ENCODE results near the gene PSKH1. TPM values are rescaled to one million over a fixed set of nuclear protein-coding genes. Genes with fewer than 3 reads are reported as not detected.

The PSKH1 gene
- total RNA-seq, 2 donors from 2014 or later = 24.1 to 36.0 TPM

DNA sequence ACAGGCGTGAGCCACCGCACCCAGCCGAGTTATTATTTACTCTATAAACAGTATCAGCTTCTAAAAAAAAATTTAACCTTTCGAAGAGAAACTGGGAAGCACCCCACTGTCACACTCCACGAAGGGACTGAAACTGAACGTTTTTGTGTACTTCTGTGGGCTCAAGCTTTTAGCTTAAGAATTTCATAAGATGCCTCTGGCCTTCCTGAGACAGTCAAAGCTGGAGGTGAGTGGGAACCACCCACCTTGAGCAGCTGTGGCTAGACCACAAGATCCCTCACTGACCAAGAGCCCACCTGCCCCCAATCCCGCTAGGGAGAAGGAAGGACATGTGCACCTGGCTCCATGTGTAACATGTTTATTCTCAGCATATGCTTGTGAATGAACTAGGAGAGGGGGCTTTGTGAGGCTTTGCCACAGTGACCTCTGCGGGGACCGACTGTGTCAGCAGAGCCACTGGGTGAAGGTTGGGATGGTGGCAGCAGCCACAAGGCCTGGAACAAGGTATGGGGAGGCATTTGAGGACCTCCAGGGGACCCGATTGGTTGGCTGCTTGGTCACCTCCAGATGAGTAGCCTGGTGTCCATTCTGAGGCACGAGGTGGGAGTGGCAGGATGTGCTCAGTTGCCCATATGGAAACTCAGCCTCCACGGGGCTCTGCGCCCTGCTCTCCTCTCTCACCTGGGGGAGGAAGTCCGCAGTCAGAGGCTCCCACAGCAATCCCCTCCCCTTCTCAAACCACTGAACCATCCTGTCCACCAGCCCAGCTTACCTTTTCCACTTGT lies 82.5 kb downstream of the PSKH1 start:
- TF ChIP-seq, protein P1, sequence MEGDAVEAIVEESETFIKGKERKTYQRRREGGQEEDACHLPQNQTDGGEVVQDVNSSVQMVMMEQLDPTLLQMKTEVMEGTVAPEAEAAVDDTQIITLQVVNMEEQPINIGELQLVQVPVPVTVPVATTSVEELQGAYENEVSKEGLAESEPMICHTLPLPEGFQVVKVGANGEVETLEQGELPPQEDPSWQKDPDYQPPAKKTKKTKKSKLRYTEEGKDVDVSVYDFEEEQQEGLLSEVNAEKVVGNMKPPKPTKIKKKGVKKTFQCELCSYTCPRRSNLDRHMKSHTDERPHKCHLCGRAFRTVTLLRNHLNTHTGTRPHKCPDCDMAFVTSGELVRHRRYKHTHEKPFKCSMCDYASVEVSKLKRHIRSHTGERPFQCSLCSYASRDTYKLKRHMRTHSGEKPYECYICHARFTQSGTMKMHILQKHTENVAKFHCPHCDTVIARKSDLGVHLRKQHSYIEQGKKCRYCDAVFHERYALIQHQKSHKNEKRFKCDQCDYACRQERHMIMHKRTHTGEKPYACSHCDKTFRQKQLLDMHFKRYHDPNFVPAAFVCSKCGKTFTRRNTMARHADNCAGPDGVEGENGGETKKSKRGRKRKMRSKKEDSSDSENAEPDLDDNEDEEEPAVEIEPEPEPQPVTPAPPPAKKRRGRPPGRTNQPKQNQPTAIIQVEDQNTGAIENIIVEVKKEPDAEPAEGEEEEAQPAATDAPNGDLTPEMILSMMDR (IDR thresholded peaks at IDR 0.05) = no peak

DNA sequence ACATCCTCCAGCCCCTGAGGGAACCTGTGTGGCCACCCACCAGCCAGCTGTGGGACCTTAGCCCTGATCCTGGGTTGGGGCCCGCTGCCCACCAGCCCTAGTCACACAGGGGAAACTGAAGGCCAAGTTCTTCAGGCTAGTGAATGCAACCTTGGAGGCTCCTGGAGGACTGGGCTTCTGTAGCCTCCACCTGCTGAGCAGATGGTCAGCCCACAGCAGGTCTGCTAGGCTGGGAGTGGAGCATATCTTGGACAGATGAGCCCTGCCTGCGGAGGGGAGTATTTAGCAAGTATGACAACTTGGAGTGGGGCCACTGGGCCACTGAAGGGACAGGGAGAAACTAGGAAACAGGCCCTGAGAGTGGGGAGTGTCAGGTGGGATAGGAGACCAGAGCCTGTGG lies 83.2 kb downstream of the PSKH1 start:
- Histone ChIP-seq H3K4me3 (no peak overlapping the region), H3K36me3 (no peaks in the 10 kb centered on the region), H3K27me3 (replicated peaks; ENCODE audit: insufficient read depth) (no peaks in the 10 kb centered on the region), H3K9me3 (no peaks in the 10 kb centered on the region), H3K4me1 (ENCODE audit: control insufficient read depth in 1 of 2, low read depth in 2 of 2) (no peaks in the 10 kb centered on the region), H3K27ac (no peak overlapping the region)
- DNase-seq (ENCODE audit: low spot score) (no peak), ATAC-seq (ENCODE audit: insufficient number of reproducible peaks, low FRiP score, low read depth) (no peak)
- TF ChIP-seq, protein P1 (IDR thresholded peaks at IDR 0.05) = no peak

More for the DNA sequence above, 82.5 kb downstream of the PSKH1 start:
- ATAC-seq (ENCODE audit: insufficient number of reproducible peaks, low FRiP score, low read depth) (no peak), DNase-seq (ENCODE audit: low spot score) (no peak)
- no peaks in the 10 kb centered on the region for H3K9me3 ChIP-seq
- H3K4me3 ChIP-seq = no peak overlapping the region
- H3K36me3 ChIP-seq = no peaks in the 10 kb centered on the region
- no peaks in the 10 kb centered on the region for H3K27me3 ChIP-seq (replicated peaks; ENCODE audit: insufficient read depth)
- H3K4me1 ChIP-seq (ENCODE audit: control insufficient read depth in 1 of 2, low read depth in 2 of 2) = no peaks in the 10 kb centered on the region
- no peak overlapping the region for H3K27ac ChIP-seq

- Histone ChIP-seq H3K36me3 (no peaks in the 10 kb centered on the region), H3K9me3 (no peaks in the 10 kb centered on the region), H3K4me1 (ENCODE audit: control insufficient read depth in 1 of 2, low read depth in 2 of 2) (no peaks in the 10 kb centered on the region), H3K4me3 (no peak overlapping the region), H3K27ac (no peak overlapping the region), H3K27me3 (replicated peaks; ENCODE audit: insufficient read depth) (no peaks in the 10 kb centered on the region)
- DNase-seq (ENCODE audit: low spot score) (no peak), ATAC-seq (ENCODE audit: insufficient number of reproducible peaks, low FRiP score, low read depth) (no peak)
- TF ChIP-seq, protein P1 (IDR thresholded peaks at IDR 0.05) = no peak
Observed at GRCh38 chr16:67977005-67977404, 84.0 kb downstream of the PSKH1 start.

DNA sequence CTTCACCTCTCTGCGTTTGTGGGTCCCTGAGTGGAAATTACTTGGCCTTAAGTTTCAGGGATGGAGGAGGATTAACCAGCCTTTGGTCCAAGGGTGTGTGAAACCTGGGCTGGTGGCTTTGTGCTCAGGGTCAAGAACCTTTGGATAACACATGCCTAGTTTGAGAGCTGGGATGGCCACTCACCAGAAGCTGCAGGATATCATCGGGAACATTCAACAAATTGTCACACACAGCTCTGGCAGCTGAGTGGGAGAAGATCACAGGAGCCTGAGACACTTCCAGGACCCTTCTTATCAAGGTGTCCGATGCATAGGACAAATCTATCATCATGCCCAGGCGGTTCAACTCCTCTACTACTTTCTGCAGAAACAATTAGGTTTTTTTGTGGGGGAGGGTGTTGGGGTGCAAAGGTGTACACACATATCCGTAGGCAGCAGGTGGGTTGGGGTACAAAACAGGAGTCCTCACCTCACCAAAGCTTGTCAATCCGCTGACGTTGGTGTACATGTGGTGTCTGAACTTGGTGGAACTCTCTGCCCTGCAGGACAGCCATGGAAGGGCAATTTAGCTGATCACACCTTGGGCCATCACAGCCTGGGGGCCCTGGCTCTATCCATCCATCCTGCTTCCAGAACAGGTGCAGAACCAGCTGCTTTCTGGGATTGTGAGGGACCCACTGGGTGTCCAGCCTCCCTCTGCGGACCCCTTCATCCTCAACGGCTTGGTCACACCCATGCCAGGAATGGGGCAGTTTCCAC lies 84.6 kb downstream of the PSKH1 start:
- DNase-seq (ENCODE audit: low spot score) = no peak
- TF ChIP-seq, protein P1 (IDR thresholded peaks at IDR 0.05) = no peak
- ATAC-seq (ENCODE audit: insufficient number of reproducible peaks, low FRiP score, low read depth) = no peak

More for the DNA sequence above, 84.6 kb downstream of the PSKH1 start:
- Histone ChIP-seq H3K4me3 (no peak overlapping the region), H3K9me3 (no peaks in the 10 kb centered on the region), H3K27ac (no peak overlapping the region), H3K4me1 (ENCODE audit: control insufficient read depth in 1 of 2, low read depth in 2 of 2) (no peaks in the 10 kb centered on the region), H3K27me3 (replicated peaks; ENCODE audit: insufficient read depth) (no peaks in the 10 kb centered on the region), H3K36me3 (no peaks in the 10 kb centered on the region)

Other genes starting within 250 kb of the PSKH1 start
- 1 to 10 TPM in 1 of 2 donors, under 1 TPM in 1; 0.42 to 1.2 TPM for gene CARMIL2, start 248.1 kb upstream of the PSKH1 start, total RNA-seq
- 10 to 100 TPM; 16.9 to 20.4 TPM for gene ACD, start 233.0 kb upstream of the PSKH1 start, total RNA-seq
- 10 to 100 TPM in 1 of 2 donors, 1 to 10 TPM in 1; 5.7 to 10.7 TPM for gene PARD6A, start 232.3 kb upstream of the PSKH1 start, total RNA-seq
- gene ENKD1, start 226.5 kb upstream of the PSKH1 start, total RNA-seq = 10 to 100 TPM; 15.4 to 17.6 TPM
- gene C16orf86, start 226.4 kb upstream of the PSKH1 start, total RNA-seq = 10 to 100 TPM in 1 of 2 donors, 1 to 10 TPM in 1; 6.6 to 11.9 TPM
- 10 to 100 TPM; 13.3 to 19.2 TPM for gene GFOD2, start 173.9 kb upstream of the PSKH1 start, total RNA-seq
- 10 to 100 TPM; 14.1 to 14.5 TPM for gene RANBP10, start 86.7 kb upstream of the PSKH1 start, total RNA-seq
- 1 to 10 TPM; 4.1 to 8.5 TPM for gene TSNAXIP1, start 86.4 kb upstream of the PSKH1 start, total RNA-seq
- gene THAP11, start 50.9 kb upstream of the PSKH1 start, total RNA-seq = 10 to 100 TPM; 67.5 to 74.7 TPM
- 100 to 1,000 TPM in 1 of 2 donors, 10 to 100 TPM in 1; 79.0 to 172 TPM for gene NUTF2, start 46.3 kb upstream of the PSKH1 start, total RNA-seq
- 10 to 100 TPM; 59.6 to 70.9 TPM for gene CENPT, start 45.6 kb upstream of the PSKH1 start, total RNA-seq
- gene EDC4, start 20.2 kb upstream of the PSKH1 start, total RNA-seq = 10 to 100 TPM; 57.4 to 61.0 TPM
- gene NRN1L, start 8.4 kb upstream of the PSKH1 start, total RNA-seq = not detected
- gene CTRL, start 38.6 kb downstream of the PSKH1 start, total RNA-seq = 1 to 10 TPM in 1 of 2 donors, under 1 TPM in 1; 0.54 to 2.5 TPM
- 10 to 100 TPM; 19.8 to 52.7 TPM for gene PSMB10, start 43.6 kb downstream of the PSKH1 start, total RNA-seq
- gene LCAT, start 50.9 kb downstream of the PSKH1 start, total RNA-seq = 10 to 100 TPM; 28.1 to 46.6 TPM
- 100 to 1,000 TPM; 163 to 168 TPM for gene SLC12A4, start 75.4 kb downstream of the PSKH1 start, total RNA-seq
- not detected for gene DPEP3, start 87.2 kb downstream of the PSKH1 start, total RNA-seq
- gene DPEP2, start 106.2 kb downstream of the PSKH1 start, total RNA-seq = 1 to 10 TPM in 1 of 2 donors, under 1 TPM in 1; 0.81 to 6.1 TPM
- gene DPEP2NB, start 122.7 kb downstream of the PSKH1 start, total RNA-seq = not detected
- 1 to 10 TPM; 5.4 to 5.8 TPM for gene DDX28, start 130.0 kb downstream of the PSKH1 start, total RNA-seq
- gene DUS2, start 130.0 kb downstream of the PSKH1 start, total RNA-seq = 1 to 10 TPM; 5.3 to 8.4 TPM
- 10 to 100 TPM; 51.1 to 56.7 TPM for gene NFATC3, start 192.1 kb downstream of the PSKH1 start, total RNA-seq

All from thoracic aorta (tissue), 2 donors.